Measurements from ENCODE around the gene DNAJC27.
A peak's percentile ranks its signal among the peaks of the same experiment; 100 is the strongest.

Gene DNAJC27

GRCh38 chr2:24920809-24921441, 50.8 kb downstream of the DNAJC27 start:
- DNase-seq (ENCODE audit: low read depth), result peak; percentile 17
- TF ChIP-seq, protein P1, sequence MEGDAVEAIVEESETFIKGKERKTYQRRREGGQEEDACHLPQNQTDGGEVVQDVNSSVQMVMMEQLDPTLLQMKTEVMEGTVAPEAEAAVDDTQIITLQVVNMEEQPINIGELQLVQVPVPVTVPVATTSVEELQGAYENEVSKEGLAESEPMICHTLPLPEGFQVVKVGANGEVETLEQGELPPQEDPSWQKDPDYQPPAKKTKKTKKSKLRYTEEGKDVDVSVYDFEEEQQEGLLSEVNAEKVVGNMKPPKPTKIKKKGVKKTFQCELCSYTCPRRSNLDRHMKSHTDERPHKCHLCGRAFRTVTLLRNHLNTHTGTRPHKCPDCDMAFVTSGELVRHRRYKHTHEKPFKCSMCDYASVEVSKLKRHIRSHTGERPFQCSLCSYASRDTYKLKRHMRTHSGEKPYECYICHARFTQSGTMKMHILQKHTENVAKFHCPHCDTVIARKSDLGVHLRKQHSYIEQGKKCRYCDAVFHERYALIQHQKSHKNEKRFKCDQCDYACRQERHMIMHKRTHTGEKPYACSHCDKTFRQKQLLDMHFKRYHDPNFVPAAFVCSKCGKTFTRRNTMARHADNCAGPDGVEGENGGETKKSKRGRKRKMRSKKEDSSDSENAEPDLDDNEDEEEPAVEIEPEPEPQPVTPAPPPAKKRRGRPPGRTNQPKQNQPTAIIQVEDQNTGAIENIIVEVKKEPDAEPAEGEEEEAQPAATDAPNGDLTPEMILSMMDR (IDR thresholded peaks at IDR 0.05; ENCODE audit: insufficient read depth, low read depth, low read length, missing control alignments), result peak; percentile 27
- H3K4me3 ChIP-seq (ENCODE audit: low read length), result peak overlapping the region; percentile 49

- H3K4me3 ChIP-seq (ENCODE audit: low read length), result peak within 1 kb of the TSS; percentile 55
- TF ChIP-seq, protein P1 (IDR thresholded peaks at IDR 0.05; ENCODE audit: insufficient read depth, low read depth, low read length, missing control alignments), result no peak
- DNase-seq (ENCODE audit: low read depth), result peak; percentile 42
Observed at GRCh38 chr2:24920098-24920808, 51.5 kb downstream of the DNAJC27 start, which contains the start of gene ADCY3. TSS of gene ADCY3 (minus strand) at chr2:24920237. CDS start at chr2:24918987, 1,250 bp downstream.

- TF ChIP-seq, protein P1 (IDR thresholded peaks at IDR 0.05; ENCODE audit: insufficient read depth, low read depth, low read length, missing control alignments), result no peak
- no peak for DNase-seq (ENCODE audit: low read depth)
Observed at GRCh38 chr2:24919506-24920097, 52.2 kb downstream of the DNAJC27 start.

GRCh38 chr2:24919037-24919505, 52.7 kb downstream of the DNAJC27 start:
- TF ChIP-seq, protein P1 (IDR thresholded peaks at IDR 0.05; ENCODE audit: insufficient read depth, low read depth, low read length, missing control alignments), result no peak
- H3K4me3 ChIP-seq (ENCODE audit: low read length), result peak overlapping the region; percentile 55
- peak; percentile 42 for DNase-seq (ENCODE audit: low read depth)

More at GRCh38 chr2:24919506-24920097, 52.2 kb downstream of the DNAJC27 start:
- H3K4me3 ChIP-seq (ENCODE audit: low read length), result peak overlapping the region; percentile 55

DNA sequence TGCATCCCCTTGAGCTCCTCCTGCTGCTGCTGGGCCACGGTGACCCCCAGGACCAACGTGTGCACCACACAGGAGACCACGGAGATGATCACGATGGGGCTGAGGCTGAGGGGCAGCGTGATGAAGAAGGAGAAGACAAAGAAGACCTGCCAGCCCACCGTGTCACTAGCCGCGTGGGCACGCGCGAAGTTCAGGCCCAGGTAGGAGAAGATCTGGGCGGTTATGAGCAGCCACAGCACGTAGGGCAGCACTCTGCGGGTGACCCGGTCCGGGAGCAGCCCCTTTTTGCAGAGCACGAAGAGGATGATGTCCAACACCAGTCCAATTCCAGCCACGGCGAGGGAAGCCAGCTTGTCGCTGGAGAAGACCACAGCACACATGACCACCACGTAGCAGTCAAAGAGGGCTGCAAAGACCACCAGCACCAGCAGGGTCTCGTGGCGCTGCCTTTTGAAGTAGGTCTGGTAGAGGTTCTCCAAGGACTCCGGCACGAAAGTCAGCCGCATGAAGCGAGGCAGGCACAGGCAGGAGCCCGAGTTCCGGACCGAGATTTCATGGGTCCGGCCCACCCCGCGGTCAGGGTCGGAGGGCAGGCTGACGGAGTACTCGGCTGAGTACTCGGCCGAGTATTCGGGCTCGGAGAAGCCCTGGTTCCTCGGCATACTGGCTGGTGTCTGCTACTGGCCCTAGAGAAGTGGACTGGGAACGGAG, 53.3 kb downstream of the DNAJC27 start:
- TF ChIP-seq, protein P1 (IDR thresholded peaks at IDR 0.05; ENCODE audit: insufficient read depth, low read depth, low read length, missing control alignments), result no peak
- DNase-seq (ENCODE audit: low read depth), result no peak
- H3K4me3 ChIP-seq (ENCODE audit: low read length), result peak overlapping the region; percentile 55

DNA sequence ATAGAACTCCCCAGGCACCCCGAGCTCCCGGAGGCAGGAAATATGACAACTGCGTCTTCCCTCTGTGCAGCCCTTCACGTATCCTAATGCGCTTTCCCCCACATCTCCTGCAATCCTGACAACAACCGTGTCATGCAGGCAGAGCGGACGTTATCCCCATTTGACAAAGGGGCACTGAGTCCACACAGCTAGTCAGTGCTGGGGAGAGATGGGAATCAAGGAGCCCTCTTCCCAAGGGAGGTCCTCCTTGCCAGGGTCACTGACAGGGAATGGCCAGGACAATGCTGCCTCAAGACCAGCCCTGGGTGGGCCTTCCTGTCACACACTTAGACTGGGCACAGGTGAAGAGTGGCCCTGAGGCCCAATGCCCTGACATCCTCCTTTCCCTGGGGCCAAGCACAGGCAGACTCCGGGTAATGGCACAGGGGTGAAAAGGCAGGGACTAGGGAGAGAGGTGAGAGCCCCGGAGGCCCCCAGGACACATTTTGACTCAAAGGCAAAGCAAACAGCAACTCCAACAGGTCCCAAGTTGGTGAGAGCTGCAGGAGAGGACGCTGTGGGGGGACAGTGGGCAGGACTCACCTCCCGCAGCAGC, 53.9 kb downstream of the DNAJC27 start:
- TF ChIP-seq, protein P1 (IDR thresholded peaks at IDR 0.05; ENCODE audit: insufficient read depth, low read depth, low read length, missing control alignments), result no peak
- no peak overlapping the region for H3K4me3 ChIP-seq (ENCODE audit: low read length)

More for the DNA sequence above, 53.9 kb downstream of the DNAJC27 start:
- DNase-seq (ENCODE audit: low read depth), result no peak

Data from epithelial cell of esophagus (primary cell).